IMR-90 (cell line): ENCODE measurements around the gene WDR48. TPM values are rescaled to one million over a fixed set of nuclear protein-coding genes. Genes with fewer than 3 reads are reported as not detected.

Experiments
- ATAC-seq: fragments of 200-7000 bp; cut with Tn5 transposase; 2 replicates; pipeline ENCODE4 v1.9.1; 2020; ENCODE audit warnings: low read depth, mild to moderate bottlenecking, moderate library complexity
- BruUV-seq: library from RNA; stranded (reverse); fragments of 400-500 nt; replicated peaks from 2 replicates; lab custom pipeline; 2021; lab: Mats Ljungman, UMichigan
- CTCF ChIA-PET: fragments of 300-600 bp; formaldehyde crosslinking; extraction: SDS; loops from one replicate; lab custom pipeline; 2021; ENCODE audit warnings: antibody characterized with exemption; lab: Yijun Ruan, JAX
- POLR2A ChIA-PET: fragments of 300-600 bp; sonication (Branson Sonifier 250); formaldehyde crosslinking; loops from one replicate; lab custom pipeline; 2022; ENCODE audit warnings: antibody characterized with exemption; ENCODE audit not compliant: unreplicated experiment; lab: Charles Lee
- DNase-seq: peaks from one replicate; pipeline ENCODE4 v3.0.0; 2013
- H2AFZ ChIP-seq: replicated peaks from 2 replicates; pipeline ENCODE3; 2013; ENCODE audit warnings: low read length, mild to moderate bottlenecking; ENCODE audit not compliant: poor library complexity
- H2AK5ac ChIP-seq: 2 replicates; pipeline ENCODE4 v1.6.1; 2013; ENCODE audit warnings: low read depth, low read length, inconsistent platforms
- H2AK9ac ChIP-seq: replicated peaks from 2 replicates; pipeline ENCODE3; 2013; ENCODE audit warnings: mild to moderate bottlenecking, low read depth, low read length, moderate library complexity; ENCODE audit not compliant: poor library complexity
- H2BK120ac ChIP-seq: 2 replicates; pipeline ENCODE4 v1.6.1; 2013; ENCODE audit warnings: low read depth, low read length, inconsistent platforms
- H2BK15ac ChIP-seq: 3 replicates; pipeline ENCODE4 v1.6.1; 2013; ENCODE audit warnings: low read depth, low read length, inconsistent platforms
- H2BK20ac ChIP-seq: 2 replicates; pipeline ENCODE4 v1.6.1; 2013; ENCODE audit warnings: low read depth, mild to moderate bottlenecking, inconsistent platforms, low read length, moderate library complexity
- H2BK5ac ChIP-seq: 2 replicates; pipeline ENCODE4 v1.6.1; 2013; ENCODE audit warnings: mild to moderate bottlenecking, low read depth, low read length, inconsistent platforms; ENCODE audit not compliant: poor library complexity, severe bottlenecking
- H3K14ac ChIP-seq: replicated peaks from 2 replicates; pipeline ENCODE4 v1.6.1; 2013; ENCODE audit warnings: low read depth, low read length, inconsistent platforms
- H3K18ac ChIP-seq: 2 replicates; pipeline ENCODE4 v1.6.1; 2013; ENCODE audit warnings: low read depth, low read length, control low read depth
- H3K23ac ChIP-seq: 2 replicates; pipeline ENCODE4 v1.6.1; 2013; ENCODE audit warnings: low read depth, low read length, inconsistent platforms
- H3K27ac ChIP-seq: 2 replicates; pipeline ENCODE4 v1.5.1; 2013; ENCODE audit warnings: mild to moderate bottlenecking, control low read depth, low read length; ENCODE audit not compliant: insufficient read depth
- H3K27me3 ChIP-seq: 2 replicates; pipeline ENCODE4 v1.6.1; 2013; ENCODE audit warnings: low read length; ENCODE audit not compliant: control insufficient read depth, insufficient read depth
- H3K36me3 ChIP-seq: 2 replicates; pipeline ENCODE4 v1.6.1; 2013; ENCODE audit warnings: low read length, mixed read lengths; ENCODE audit not compliant: control insufficient read depth, insufficient read depth
- H3K4ac ChIP-seq: 2 replicates; pipeline ENCODE4 v1.6.1; 2013; ENCODE audit warnings: low read depth, low read length, inconsistent platforms
- H3K4me1 ChIP-seq: 2 replicates; pipeline ENCODE4 v1.6.1; 2013; ENCODE audit warnings: low read length, mixed read lengths; ENCODE audit not compliant: control insufficient read depth, insufficient read depth
- H3K4me2 ChIP-seq: 2 replicates; pipeline ENCODE4 v1.6.1; 2013; ENCODE audit warnings: low read depth, mild to moderate bottlenecking, control low read depth, low read length, moderate library complexity
- H3K4me3 ChIP-seq: 2 replicates; pipeline ENCODE4 v1.5.1; 2013; ENCODE audit warnings: low read depth, mild to moderate bottlenecking, control low read depth, low read length, moderate library complexity; ENCODE audit not compliant: insufficient read depth
- H3K56ac ChIP-seq: 2 replicates; pipeline ENCODE4 v1.6.1; 2013; ENCODE audit warnings: low read length, inconsistent platforms; ENCODE audit not compliant: insufficient read depth; ENCODE audit errors: extremely low read depth
- H3K79me1 ChIP-seq, 2 experiments: 2 replicates each; pipeline ENCODE4 v1.6.1; 2013; ENCODE audit warnings: low read length in 2 of 2, inconsistent platforms in 1 of 2, low read depth in 1 of 2
- H3K9ac ChIP-seq: 2 replicates; pipeline ENCODE4 v1.6.1; 2013; ENCODE audit warnings: low read depth, low read length, control low read depth
- H3K9me1 ChIP-seq: 2 replicates; pipeline ENCODE4 v1.6.1; 2013; ENCODE audit warnings: low read length, inconsistent platforms; ENCODE audit not compliant: insufficient read depth
- H3K9me3 ChIP-seq: 2 replicates; pipeline ENCODE4 v1.6.1; 2013; ENCODE audit warnings: low read length; ENCODE audit not compliant: control insufficient read depth, insufficient read depth
- H4K20me1 ChIP-seq: 2 replicates; pipeline ENCODE4 v1.6.1; 2013; ENCODE audit warnings: low read length, inconsistent platforms; ENCODE audit not compliant: insufficient read depth
- H4K5ac ChIP-seq: 2 replicates; pipeline ENCODE4 v1.6.1; 2013; ENCODE audit warnings: mild to moderate bottlenecking, low read depth, low read length, control low read depth
- H4K8ac ChIP-seq, 2 experiments: 2 replicates each; pipeline ENCODE4 v1.6.1; 2013; ENCODE audit warnings: low read depth in 2 of 2, low read length in 2 of 2, control low read depth in 1 of 2, inconsistent platforms in 1 of 2
- H4K91ac ChIP-seq: 2 replicates; pipeline ENCODE4 v1.6.1; 2013; ENCODE audit warnings: low read depth, low read length, inconsistent platforms; ENCODE audit not compliant: insufficient read depth
- CEBPB ChIP-seq: IDR thresholded peaks from 2 replicates; pipeline ENCODE4 v1.6.1; 2012; ENCODE audit warnings: low read depth, low read length, improper control_type of control experiment
- CHD1 ChIP-seq: IDR thresholded peaks from 2 replicates; pipeline ENCODE4 v1.6.1; 2012; ENCODE audit warnings: low read depth, low read length, improper control_type of control experiment
- MAFK ChIP-seq: IDR thresholded peaks from 2 replicates; pipeline ENCODE4 v1.6.1; 2012; ENCODE audit warnings: low read depth, low read length, improper control_type of control experiment
- RAD21 ChIP-seq: IDR thresholded peaks from 2 replicates; pipeline ENCODE4 v1.6.1; 2012; ENCODE audit warnings: low read length, improper control_type of control experiment
- WGBS, 2 experiments: methylation state at CpG; one replicate each; pipeline versions ENCODE4 v1.1.5 to v1.1.7; 2013; ENCODE audit warnings: missing lambda C conversion rate in 2 of 2; ENCODE audit not compliant: insufficient read length in 1 of 2; ENCODE audit errors: extremely low coverage in 2 of 2; 5-methylcytosine and 5-hydroxymethylcytosine counted together
- dilution Hi-C: fragments of 300-500 bp; cut with HindIII; formaldehyde crosslinking; loops from one replicate; pipeline ENCODE4 v1.14.3; 2018; ENCODE audit warnings: low sequenced_read_pairs; ENCODE audit not compliant: unreplicated experiment
- in situ Hi-C: fragments of 300-500 bp; cut with MboI; formaldehyde crosslinking; loops from 3 replicates; pipeline ENCODE4 v1.14.3; 2019; ENCODE audit warnings: low sequenced_read_pairs, inconsistent platforms, mixed read lengths
- intact Hi-C: fragments of 100-400 bp; cut with micrococcal nuclease; formaldehyde crosslinking; loops from 2 replicates; pipeline ENCODE4 v1.10.0; 2022
- polyA plus RNA-seq, 3 experiments: library from polyadenylated mRNA; depleted of rRNA; stranded (reverse); fragments of >200 nt; gene quantifications; 2 replicates each; pipeline ENCODE4 v1.2.3, GENCODE V29; 2012; ENCODE audit warnings: low replicate concordance in 1 of 3
- total RNA-seq: library from RNA; depleted of rRNA; stranded (reverse); fragments of >200 nt; gene quantifications from 2 replicates; pipeline ENCODE4 v1.2.3, GENCODE V29; 2012
- TF ChIP-seq, protein P1 (sequence below): fragments of 150-350 bp; IDR thresholded peaks from 2 replicates; pipeline ENCODE4 v1.6.1; 2016; ENCODE audit warnings: low read depth, mild to moderate bottlenecking, low read length, moderate library complexity, borderline replicate concordance
- TF ChIP-seq, protein P2 (sequence below): conservative IDR thresholded peaks from 2 replicates; pipeline ENCODE4 v1.5.1; 2012; ENCODE audit warnings: mild to moderate bottlenecking, low read depth, low read length, improper control_type of control experiment
- TF ChIP-seq, protein P3 (sequence below): fragments of 150-350 bp; IDR thresholded peaks from 2 replicates; pipeline ENCODE4 v1.6.1; 2017; ENCODE audit warnings: mild to moderate bottlenecking, antibody characterized with exemption, low read length, low read depth

The WDR48 gene
- total and polyA plus RNA-seq, 2 of the 4 experiments (the other 2 are of a cell fraction), result 14.4 to 41.2 TPM

DNA sequence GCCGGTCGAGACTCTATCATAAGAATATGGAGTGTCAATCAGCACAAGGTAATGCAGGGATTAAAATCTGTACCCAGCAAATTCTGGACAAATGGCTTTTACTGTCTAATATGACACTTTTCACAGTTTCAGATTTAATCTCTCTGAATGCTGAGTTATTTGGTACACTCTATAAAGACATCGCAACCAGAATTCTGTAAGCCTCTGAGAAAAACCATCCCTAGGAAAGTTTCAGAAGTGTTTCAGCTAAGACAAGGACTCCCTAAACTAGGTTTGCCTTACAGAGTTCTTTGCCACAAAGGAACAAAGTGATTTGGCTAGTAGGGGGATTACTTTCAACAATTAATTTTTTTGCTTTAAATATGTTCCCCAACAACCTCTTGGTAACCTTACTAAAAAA, 11.3 kb downstream of the WDR48 start:
- H3K4me3 ChIP-seq, result no peak overlapping the region
- ATAC-seq (no peak), DNase-seq (no peak)
- no peaks in the 10 kb centered on the region for H3K9me1 ChIP-seq
- ChIA-PET CTCF (interaction anchor here (0.7 kb wide), 1 partner anchor 575 kb away, joined by 4 read pairs; no protein-coding TSS in a partner anchor), POLR2A (no interaction called here)
- H3K9ac ChIP-seq, result no peak overlapping the region
- no peak overlapping the region for H4K91ac ChIP-seq
- no peak overlapping the region for H2BK120ac ChIP-seq
- H3K36me3 ChIP-seq, result peaks cover 7% of the 10 kb centered on the region; the same call in 1 of the 2 replicates
- H2AK9ac ChIP-seq, result no peak overlapping the region
- no peak overlapping the region for H4K5ac ChIP-seq
- dilution Hi-C loops, result no loop called here
- no CpG with 5 or more reads among the region's 3 CpGs for WGBS, 2 experiments
- intact Hi-C loops, result no loop called here
- no peak overlapping the region for H2BK15ac ChIP-seq
- no peaks in the 10 kb centered on the region for H3K27me3 ChIP-seq
- H2AFZ ChIP-seq, result no peak overlapping the region
- peaks cover 4% of the 10 kb centered on the region; the same call in 1 of the 2 replicates for H4K20me1 ChIP-seq
- no peak overlapping the region for H3K14ac ChIP-seq
- no peak overlapping the region for H3K56ac ChIP-seq
- no peak overlapping the region for H3K27ac ChIP-seq
- H2BK20ac ChIP-seq, result no peak overlapping the region
- H2BK5ac ChIP-seq, result no peak overlapping the region
- H3K23ac ChIP-seq, result no peak overlapping the region
- H3K4ac ChIP-seq, result no peak overlapping the region
- TF ChIP-seq MAFK (no peak), RAD21 (no peak), CHD1 (no peak), CEBPB (no peak)
- TF ChIP-seq, protein P1, sequence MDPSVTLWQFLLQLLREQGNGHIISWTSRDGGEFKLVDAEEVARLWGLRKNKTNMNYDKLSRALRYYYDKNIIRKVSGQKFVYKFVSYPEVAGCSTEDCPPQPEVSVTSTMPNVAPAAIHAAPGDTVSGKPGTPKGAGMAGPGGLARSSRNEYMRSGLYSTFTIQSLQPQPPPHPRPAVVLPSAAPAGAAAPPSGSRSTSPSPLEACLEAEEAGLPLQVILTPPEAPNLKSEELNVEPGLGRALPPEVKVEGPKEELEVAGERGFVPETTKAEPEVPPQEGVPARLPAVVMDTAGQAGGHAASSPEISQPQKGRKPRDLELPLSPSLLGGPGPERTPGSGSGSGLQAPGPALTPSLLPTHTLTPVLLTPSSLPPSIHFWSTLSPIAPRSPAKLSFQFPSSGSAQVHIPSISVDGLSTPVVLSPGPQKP, result no peak
- TF ChIP-seq, protein P2, sequence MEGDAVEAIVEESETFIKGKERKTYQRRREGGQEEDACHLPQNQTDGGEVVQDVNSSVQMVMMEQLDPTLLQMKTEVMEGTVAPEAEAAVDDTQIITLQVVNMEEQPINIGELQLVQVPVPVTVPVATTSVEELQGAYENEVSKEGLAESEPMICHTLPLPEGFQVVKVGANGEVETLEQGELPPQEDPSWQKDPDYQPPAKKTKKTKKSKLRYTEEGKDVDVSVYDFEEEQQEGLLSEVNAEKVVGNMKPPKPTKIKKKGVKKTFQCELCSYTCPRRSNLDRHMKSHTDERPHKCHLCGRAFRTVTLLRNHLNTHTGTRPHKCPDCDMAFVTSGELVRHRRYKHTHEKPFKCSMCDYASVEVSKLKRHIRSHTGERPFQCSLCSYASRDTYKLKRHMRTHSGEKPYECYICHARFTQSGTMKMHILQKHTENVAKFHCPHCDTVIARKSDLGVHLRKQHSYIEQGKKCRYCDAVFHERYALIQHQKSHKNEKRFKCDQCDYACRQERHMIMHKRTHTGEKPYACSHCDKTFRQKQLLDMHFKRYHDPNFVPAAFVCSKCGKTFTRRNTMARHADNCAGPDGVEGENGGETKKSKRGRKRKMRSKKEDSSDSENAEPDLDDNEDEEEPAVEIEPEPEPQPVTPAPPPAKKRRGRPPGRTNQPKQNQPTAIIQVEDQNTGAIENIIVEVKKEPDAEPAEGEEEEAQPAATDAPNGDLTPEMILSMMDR, result no peak
- TF ChIP-seq, protein P3, sequence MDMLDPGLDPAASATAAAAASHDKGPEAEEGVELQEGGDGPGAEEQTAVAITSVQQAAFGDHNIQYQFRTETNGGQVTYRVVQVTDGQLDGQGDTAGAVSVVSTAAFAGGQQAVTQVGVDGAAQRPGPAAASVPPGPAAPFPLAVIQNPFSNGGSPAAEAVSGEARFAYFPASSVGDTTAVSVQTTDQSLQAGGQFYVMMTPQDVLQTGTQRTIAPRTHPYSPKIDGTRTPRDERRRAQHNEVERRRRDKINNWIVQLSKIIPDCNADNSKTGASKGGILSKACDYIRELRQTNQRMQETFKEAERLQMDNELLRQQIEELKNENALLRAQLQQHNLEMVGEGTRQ, result no peak
- H3K4me2 ChIP-seq, result no peak overlapping the region
- H4K8ac ChIP-seq, result no peak overlapping the region
- in situ Hi-C loops, result no loop called here
- no peak overlapping the region for H2AK5ac ChIP-seq
- peaks cover 25 to 26% of the 10 kb centered on the region in 2 experiments for H3K79me1 ChIP-seq
- H3K4me1 ChIP-seq, result peaks cover 2% of the 10 kb centered on the region; the same call in 1 of the 2 replicates
- no TSS peak for BruUV-seq
- no peaks in the 10 kb centered on the region for H3K9me3 ChIP-seq
- no peak overlapping the region for H3K18ac ChIP-seq
